HepG2 (cell line): ENCODE measurements around the gene FBXO2.

ENCODE experiments used
- ATF7 ChIP-seq, 2 experiments: fragments of 450-650 bp in 1 of 2; sonication (generic) in 1 of 2; formaldehyde crosslinking in 1 of 2; IDR thresholded peaks; 2 replicates each; pipeline versions ENCODE4 v1.4.0 to v1.6.1; 2016 to 2020; ENCODE audit warnings: antibody characterized with exemption in 1 of 2, mild to moderate bottlenecking in 1 of 2, missing genetic modification reagents in 1 of 2
- EZH2 ChIP-seq: conservative IDR thresholded peaks from 2 replicates; pipeline ENCODE4 v1.6.1; 2012; ENCODE audit warnings: mild to moderate bottlenecking, low read depth, low read length, moderate library complexity
- SIN3A ChIP-seq: IDR thresholded peaks from 2 replicates; pipeline ENCODE4 v1.6.1; 2011; ENCODE audit warnings: low read depth, mild to moderate bottlenecking, control low read depth, low read length, borderline replicate concordance
- TSC22D2 ChIP-seq: sonication (generic); formaldehyde crosslinking; IDR thresholded peaks from 2 replicates; pipeline ENCODE4 v1.5.1; 2020; ENCODE audit warnings: missing genetic modification reagents, mild to moderate bottlenecking, borderline replicate concordance
- ZBTB1 ChIP-seq: sonication (generic); formaldehyde crosslinking; IDR thresholded peaks from 2 replicates; pipeline ENCODE4 v1.4.0; 2020; ENCODE audit warnings: missing genetic modification reagents, borderline replicate concordance
- ZFP1 ChIP-seq: IDR thresholded peaks from 2 replicates; pipeline ENCODE4 v1.6.1; 2016
- TF ChIP-seq, protein P1 (sequence below), 2 experiments: IDR thresholded peaks; 2 replicates each; pipeline ENCODE4 v1.6.1; 2011 to 2012; ENCODE audit warnings: low read length in 2 of 2, borderline replicate concordance in 1 of 2, low read depth in 1 of 2, mild to moderate bottlenecking in 1 of 2, moderate library complexity in 1 of 2

DNA sequence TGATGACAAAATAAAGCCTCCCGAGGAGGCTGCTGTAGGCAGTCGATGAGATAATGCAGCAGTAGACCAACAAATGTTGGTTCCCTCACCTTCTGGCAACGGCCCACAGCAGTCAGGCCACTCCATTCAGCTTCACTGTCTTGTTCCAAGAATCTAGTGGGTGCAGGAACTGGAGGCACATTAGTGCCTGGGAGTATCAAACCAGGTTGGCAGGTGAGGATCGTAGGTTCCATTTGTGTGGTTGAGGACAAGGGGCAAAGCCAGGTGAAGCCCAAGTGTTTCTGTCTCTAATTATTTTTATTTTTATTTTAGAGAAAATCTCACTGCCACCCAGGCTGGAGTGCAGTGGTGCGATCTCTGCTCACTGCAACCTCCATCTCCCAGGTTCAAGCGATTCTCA is 13.3 kb downstream of the FBXO2 start:
- TF ChIP-seq ATF7 (IDR thresholded peaks at IDR 0.05) (no peak), ATF7 (CRISPR knock-in tag; IDR thresholded peaks at IDR 0.05) (no peak), SIN3A (no peak), ZBTB1 (no peak), ZFP1 (CRISPR knock-in tag) (no peak), TSC22D2 (CRISPR knock-in tag) (no peak), EZH2 (no peak)
- TF ChIP-seq, protein P1, sequence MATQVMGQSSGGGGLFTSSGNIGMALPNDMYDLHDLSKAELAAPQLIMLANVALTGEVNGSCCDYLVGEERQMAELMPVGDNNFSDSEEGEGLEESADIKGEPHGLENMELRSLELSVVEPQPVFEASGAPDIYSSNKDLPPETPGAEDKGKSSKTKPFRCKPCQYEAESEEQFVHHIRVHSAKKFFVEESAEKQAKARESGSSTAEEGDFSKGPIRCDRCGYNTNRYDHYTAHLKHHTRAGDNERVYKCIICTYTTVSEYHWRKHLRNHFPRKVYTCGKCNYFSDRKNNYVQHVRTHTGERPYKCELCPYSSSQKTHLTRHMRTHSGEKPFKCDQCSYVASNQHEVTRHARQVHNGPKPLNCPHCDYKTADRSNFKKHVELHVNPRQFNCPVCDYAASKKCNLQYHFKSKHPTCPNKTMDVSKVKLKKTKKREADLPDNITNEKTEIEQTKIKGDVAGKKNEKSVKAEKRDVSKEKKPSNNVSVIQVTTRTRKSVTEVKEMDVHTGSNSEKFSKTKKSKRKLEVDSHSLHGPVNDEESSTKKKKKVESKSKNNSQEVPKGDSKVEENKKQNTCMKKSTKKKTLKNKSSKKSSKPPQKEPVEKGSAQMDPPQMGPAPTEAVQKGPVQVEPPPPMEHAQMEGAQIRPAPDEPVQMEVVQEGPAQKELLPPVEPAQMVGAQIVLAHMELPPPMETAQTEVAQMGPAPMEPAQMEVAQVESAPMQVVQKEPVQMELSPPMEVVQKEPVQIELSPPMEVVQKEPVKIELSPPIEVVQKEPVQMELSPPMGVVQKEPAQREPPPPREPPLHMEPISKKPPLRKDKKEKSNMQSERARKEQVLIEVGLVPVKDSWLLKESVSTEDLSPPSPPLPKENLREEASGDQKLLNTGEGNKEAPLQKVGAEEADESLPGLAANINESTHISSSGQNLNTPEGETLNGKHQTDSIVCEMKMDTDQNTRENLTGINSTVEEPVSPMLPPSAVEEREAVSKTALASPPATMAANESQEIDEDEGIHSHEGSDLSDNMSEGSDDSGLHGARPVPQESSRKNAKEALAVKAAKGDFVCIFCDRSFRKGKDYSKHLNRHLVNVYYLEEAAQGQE (IDR thresholded peaks at IDR 0.05; ENCODE audit: borderline replicate concordance in 1 of 2, low read depth in 1 of 2, low read length in 2 of 2): no peak
